Ramos (cell line): Measurements from ENCODE around the gene FLG2.
"Not testable (repeated sequence)": the region's sequence is repeated elsewhere in the genome, so short reads cannot be mapped to it uniquely, and the experiment has no call there.

ENCODE experiments used
- in situ Hi-C: fragments of 300-500 bp; cut with MboI; formaldehyde crosslinking; loops from one replicate; pipeline ENCODE4 v1.14.3; 2022; ENCODE audit warnings: low sequenced_read_pairs; ENCODE audit not compliant: unreplicated experiment

FLG2 gene

DNA sequence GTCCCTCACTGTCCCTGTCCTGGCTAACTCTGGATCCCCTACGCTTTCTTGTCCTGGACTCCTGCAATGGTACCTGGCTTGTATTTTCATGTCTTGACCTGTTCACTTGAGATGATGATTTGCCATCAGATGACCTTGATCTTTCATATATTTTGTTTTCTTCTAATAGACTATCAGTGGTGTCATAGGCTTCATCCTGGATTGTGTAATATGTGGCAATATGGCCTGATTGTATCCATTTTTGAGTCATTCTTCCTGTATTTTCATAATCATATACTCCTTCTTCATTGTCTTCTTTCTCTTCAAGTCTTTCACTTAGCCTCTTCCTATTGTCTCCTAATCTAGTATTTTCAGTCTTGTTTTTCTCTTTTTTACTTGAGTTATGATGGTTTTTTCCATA lies 45.8 kb downstream of the FLG2 start:
- in situ Hi-C loops: no loop called here

- in situ Hi-C loops: no loop called here
Observed at GRCh38 chr1:152313319-152313801, 46.4 kb downstream of the FLG2 start.

DNA sequence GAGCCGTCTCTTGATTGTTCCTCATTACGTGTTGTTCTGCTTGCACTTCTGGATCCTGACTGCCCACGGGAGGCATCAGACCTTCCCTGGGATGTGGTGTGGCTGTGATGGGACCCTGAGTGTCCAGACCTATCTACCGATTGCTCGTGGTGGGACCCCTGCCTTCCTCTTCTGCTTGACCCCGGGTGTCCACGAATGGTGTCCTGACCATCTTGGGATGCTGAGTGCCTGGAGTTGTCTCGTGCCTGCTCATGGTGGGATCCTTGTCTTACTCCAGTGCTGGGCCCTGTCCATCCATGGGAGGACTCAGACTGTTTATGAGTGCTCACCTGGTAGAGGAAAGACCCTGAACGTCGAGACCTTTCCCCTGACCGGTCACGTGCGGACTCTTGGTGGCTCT lies 47.6 kb downstream of the FLG2 start:
- in situ Hi-C loops: not testable (repeated sequence)

GRCh38 chr1:152309955-152310354 lies 49.9 kb downstream of the FLG2 start:
- in situ Hi-C loops: no loop called here

GRCh38 chr1:152309320-152309901 lies 50.4 kb downstream of the FLG2 start:
- in situ Hi-C loops: not testable (repeated sequence)

DNA sequence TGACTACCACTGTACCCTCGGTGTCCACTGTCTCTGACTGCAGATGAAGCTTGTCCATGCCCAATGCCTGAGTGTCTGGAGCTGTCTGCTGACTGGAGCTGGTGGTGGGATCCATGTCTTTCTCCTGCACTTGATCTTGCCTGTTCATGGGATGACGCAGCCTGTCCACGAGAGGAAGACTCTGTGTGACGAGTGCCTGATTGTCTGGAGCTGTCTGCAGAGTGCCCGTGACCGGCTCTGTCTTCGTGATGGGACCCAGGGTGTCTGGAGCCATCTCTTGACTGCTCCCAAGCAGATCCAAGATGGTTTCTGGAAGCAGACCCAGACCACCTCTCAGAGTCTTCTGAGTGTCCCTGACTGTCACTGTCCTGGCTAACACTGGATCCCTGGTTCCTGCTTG lies 51.0 kb downstream of the FLG2 start:
- in situ Hi-C loops: not testable (repeated sequence)

GRCh38 chr1:152307970-152308369 lies 51.8 kb downstream of the FLG2 start:
- in situ Hi-C loops: not testable (repeated sequence)

DNA sequence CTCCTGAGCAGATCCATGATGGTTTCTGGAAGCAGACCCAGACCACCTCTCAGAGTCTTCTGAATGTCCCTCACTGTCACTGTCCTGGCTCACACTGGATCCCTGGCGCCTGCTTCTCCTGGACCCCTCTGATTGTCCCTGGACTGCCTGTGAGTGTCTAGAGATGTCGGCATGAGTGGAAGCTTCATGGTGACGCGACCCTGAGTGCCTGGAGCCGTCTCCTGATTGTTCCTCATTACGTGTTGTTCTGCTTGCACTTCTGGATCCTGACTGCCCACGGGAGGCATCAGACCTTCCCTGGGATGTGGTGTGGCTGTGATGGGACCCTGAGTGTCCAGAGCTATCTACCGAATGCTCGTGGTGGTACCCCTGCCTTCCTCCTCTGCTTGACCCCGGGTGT lies 53.7 kb downstream of the FLG2 start:
- in situ Hi-C loops: not testable (repeated sequence)

DNA sequence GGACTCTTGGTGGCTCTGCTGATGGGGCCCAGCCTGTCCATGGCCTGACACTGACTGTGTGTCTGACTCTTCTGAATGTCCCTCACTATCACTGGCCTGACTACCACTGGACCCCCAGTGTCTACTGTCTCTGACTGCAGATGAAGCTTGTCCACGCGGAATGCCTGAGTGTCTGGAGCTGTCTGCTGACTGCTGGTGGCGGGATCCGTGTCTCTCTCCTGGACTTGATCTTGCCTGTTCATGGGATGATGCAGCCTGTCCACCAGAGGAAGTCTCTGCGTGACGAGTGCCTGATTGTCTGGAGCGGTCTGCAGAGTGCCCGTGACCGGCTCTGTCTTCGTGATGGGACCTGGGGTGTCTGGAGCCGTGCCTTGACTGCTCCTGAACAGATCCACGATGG lies 55.0 kb downstream of the FLG2 start:
- in situ Hi-C loops: not testable (repeated sequence)

- in situ Hi-C loops: not testable (repeated sequence)
Observed at GRCh38 chr1:152303139-152303872, 56.5 kb downstream of the FLG2 start.
